B cell (primary cell): ENCODE measurements around the gene STX1B. TPM values are rescaled to one million over a fixed set of nuclear protein-coding genes. Genes with fewer than 3 reads are reported as not detected.

Experiments used
- ATAC-seq: fragments of 200-7000 bp; cut with Tn5 transposase; one replicate; pipeline ENCODE4 v1.10.0; 2021; ENCODE audit warnings: low read depth, mild to moderate bottlenecking, moderate number of reproducible peaks, moderate library complexity
- CTCF ChIA-PET: fragments of 350-600 bp; sonication (Branson Sonifier 250); formaldehyde crosslinking; loops from one replicate; lab custom pipeline; 2021; ENCODE audit warnings: antibody characterized with exemption, inconsistent platforms; lab: Charles Lee
- POLR2A ChIA-PET: fragments of 350-600 bp; sonication (Branson Sonifier 250); formaldehyde crosslinking; loops from one replicate; lab custom pipeline; 2021; ENCODE audit warnings: antibody characterized with exemption; lab: Charles Lee
- DNase-seq: peaks from one replicate; pipeline ENCODE4 v3.0.0; 2013
- H2AFZ ChIP-seq: 2 replicates; pipeline ENCODE4 v1.6.1; 2012; ENCODE audit warnings: mild to moderate bottlenecking, low read depth, low read length; ENCODE audit not compliant: insufficient read depth, poor library complexity, severe bottlenecking
- H3K27ac ChIP-seq, 2 donors: 1 replicate in 1 of 2; 2 replicates in 1 of 2; pipeline ENCODE4 v1.5.1; 2012 to 2013; ENCODE audit warnings: low read length in 2 of 2, mild to moderate bottlenecking in 2 of 2, moderate library complexity in 1 of 2
- H3K27me3 ChIP-seq, 4 experiments: fragments of 200-600 bp in 1 of 4; sonication (generic) in 1 of 4; replicated peaks in 1 of 4; 1 replicate in 2 of 4; 2 replicates in 2 of 4; pipeline versions ENCODE4 v1.6.1 to v1.7.0; 2013 to 2016; ENCODE audit warnings: low read length in 3 of 4, mild to moderate bottlenecking in 2 of 4, mixed read lengths in 1 of 4, moderate library complexity in 1 of 4; ENCODE audit not compliant: insufficient read depth in 4 of 4, control insufficient read depth in 3 of 4; ENCODE audit errors: control extremely low read depth in 1 of 4
- H3K36me3 ChIP-seq, 2 experiments: replicated peaks in 1 of 2; 1 replicate in 1 of 2; 2 replicates in 1 of 2; pipeline versions ENCODE4 v1.6.1 to v1.7.1; 2013; ENCODE audit warnings: low read length in 1 of 2; ENCODE audit not compliant: insufficient read depth in 2 of 2, control insufficient read depth in 1 of 2; ENCODE audit errors: control extremely low read depth in 1 of 2, extremely low read depth in 1 of 2
- H3K4me1 ChIP-seq, 2 donors: fragments of 200-600 bp in 1 of 2; sonication (generic) in 1 of 2; 1 replicate in 1 of 2; 2 replicates in 1 of 2; pipeline versions ENCODE4 v1.5.1 to v1.6.1; 2013 to 2017; ENCODE audit warnings: low read length in 2 of 2; ENCODE audit not compliant: control insufficient read depth in 2 of 2, insufficient read depth in 2 of 2
- H3K4me2 ChIP-seq: replicated peaks from 2 replicates; pipeline ENCODE3; 2012; ENCODE audit warnings: mild to moderate bottlenecking, low read depth, low read length; ENCODE audit not compliant: poor library complexity, severe bottlenecking
- H3K4me3 ChIP-seq, 5 experiments: fragments of 200-600 bp in 1 of 5; sonication (generic) in 1 of 5; 1 replicate in 3 of 5; 2 replicates in 2 of 5; pipeline versions ENCODE4 v1.5.1 to v1.7.0; 2011 to 2016; ENCODE audit warnings: low read length in 4 of 5, mild to moderate bottlenecking in 4 of 5, low read depth in 2 of 5, control low read depth in 1 of 5, moderate library complexity in 1 of 5; ENCODE audit not compliant: insufficient read depth in 1 of 5; ENCODE audit errors: control extremely low read depth in 1 of 5, extremely low read depth in 1 of 5
- H3K79me2 ChIP-seq: fragments of 200-600 bp; sonication (generic); one replicate; pipeline ENCODE4 v1.6.0; 2016; ENCODE audit warnings: low read length; ENCODE audit not compliant: control insufficient read depth, insufficient read depth
- H3K9ac ChIP-seq: fragments of 200-600 bp; sonication (generic); 2 replicates; pipeline ENCODE4 v1.6.1; 2017; ENCODE audit warnings: mild to moderate bottlenecking, low read length, moderate library complexity
- H3K9me3 ChIP-seq, 3 donors: one replicate each; pipeline versions ENCODE4 v1.6.1 to v1.7.1; 2013; ENCODE audit warnings: low read length in 2 of 3; ENCODE audit not compliant: control insufficient read depth in 2 of 3, insufficient read depth in 1 of 3; ENCODE audit errors: control extremely low read depth in 1 of 3
- H4K20me1 ChIP-seq: 2 replicates; pipeline ENCODE4 v1.6.0; 2012; ENCODE audit warnings: mild to moderate bottlenecking, low read length; ENCODE audit not compliant: insufficient read depth, control insufficient read depth, poor library complexity, severe bottlenecking
- H3K27ac Mint-ChIP-seq: one replicate; pipeline ENCODE4 v1.8.0; 2021; ENCODE audit warnings: mixed read lengths
- H3K27me3 Mint-ChIP-seq: one replicate; pipeline ENCODE4 v1.8.0; 2021; ENCODE audit warnings: mixed read lengths
- H3K4me1 Mint-ChIP-seq: one replicate; pipeline ENCODE4 v1.8.0; 2021; ENCODE audit warnings: mixed read lengths
- H3K4me3 Mint-ChIP-seq: one replicate; pipeline ENCODE4 v1.8.0; 2021; ENCODE audit warnings: mixed read lengths
- H3K9me3 Mint-ChIP-seq: one replicate; pipeline ENCODE4 v1.8.0; 2022; ENCODE audit warnings: mixed read lengths; ENCODE audit not compliant: insufficient read depth
- EZH2 ChIP-seq: IDR thresholded peaks from 2 replicates; pipeline ENCODE4 v1.6.1; 2012; ENCODE audit warnings: borderline replicate concordance, low read depth, mild to moderate bottlenecking, moderate library complexity, low read length; ENCODE audit not compliant: insufficient read depth, poor library complexity, severe bottlenecking
- WGBS: methylation state at CpG from one replicate; pipeline ENCODE4 v1.1.5; 2013; ENCODE audit warnings: missing lambda C conversion rate; ENCODE audit not compliant: insufficient coverage; 5-methylcytosine and 5-hydroxymethylcytosine counted together
- intact Hi-C: fragments of 100-400 bp; cut with micrococcal nuclease; formaldehyde crosslinking; loops from one replicate; pipeline ENCODE4 v1.10.0; 2022
- polyA plus RNA-seq: library from polyadenylated mRNA; depleted of rRNA; stranded (reverse); fragments of >200 nt; gene quantifications from 2 replicates; pipeline ENCODE4 v1.2.3, GENCODE V29; 2012
- total RNA-seq, 2 donors: library from RNA; stranded (reverse); fragments of 120-200 nt in 1 of 2; gene quantifications; 1 replicate in 1 of 2; 2 replicates in 1 of 2; pipeline versions ENCODE4 v1.2.3 to v1.2.4, GENCODE V29; 2013 to 2022
- TF ChIP-seq, protein P1 (sequence below): fragments of 200-600 bp; IDR thresholded peaks from one replicate; pipeline ENCODE4 v1.8.0; 2022; ENCODE audit warnings: antibody characterized with exemption, mild to moderate bottlenecking

STX1B gene
- total and polyA plus RNA-seq, 2 donors (not counting 1 experiment from before 2014, with no cell fraction given), result 2.1 to 2.2 TPM

DNA sequence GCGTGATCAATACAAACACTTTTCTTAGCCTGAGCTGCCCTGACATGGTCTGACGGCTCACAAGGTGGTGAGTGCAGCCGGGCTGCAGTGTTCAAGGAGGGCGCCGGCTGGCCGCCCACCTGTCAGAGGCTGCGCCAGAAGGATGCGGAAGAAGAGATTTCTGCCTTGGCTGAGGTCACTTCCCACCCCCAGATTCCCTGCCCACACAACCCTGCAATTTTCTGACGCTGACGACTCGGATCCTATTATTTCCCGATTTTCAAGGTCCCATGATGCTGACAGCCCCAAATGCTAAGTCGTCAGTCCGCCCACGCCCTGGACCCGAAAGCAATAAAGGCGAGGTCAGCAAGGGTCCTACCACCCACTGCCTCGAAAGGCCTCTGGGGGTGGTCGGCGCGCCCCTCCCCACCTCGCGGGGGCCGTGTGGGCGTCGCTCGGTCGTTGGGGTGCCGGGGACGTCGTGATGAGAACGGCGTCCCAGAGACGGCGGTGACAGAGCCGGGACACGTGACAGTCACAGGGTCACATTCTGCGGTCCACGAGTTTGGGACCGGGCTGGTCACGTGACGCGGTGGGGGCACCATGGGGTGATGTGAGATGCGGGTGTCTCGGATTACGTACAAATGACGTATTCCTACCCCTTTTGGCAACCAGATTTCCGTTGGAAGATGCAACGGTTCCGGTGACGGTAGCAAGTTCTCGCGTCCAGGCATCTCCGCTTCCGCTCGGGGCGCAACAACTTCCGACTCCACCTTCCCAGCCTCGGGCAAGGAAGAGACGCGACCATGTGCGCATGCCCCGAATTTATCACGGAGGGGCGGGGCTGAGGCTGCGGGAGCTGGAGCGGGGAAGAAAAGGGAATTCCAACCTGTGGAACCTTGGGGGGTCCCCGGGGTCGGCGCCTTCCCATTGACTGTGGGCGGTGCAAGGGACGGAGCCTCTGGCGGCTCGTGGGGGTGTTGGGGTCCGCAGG is 22.6 kb upstream of the STX1B start, which contains the start of gene STX4:
STX4 (plus strand) TSS at position 823 of the 973 bp plus-strand sequence. CDS start 248 bp downstream, outside the sequence.
- peak within 1 kb of the TSS; percentile 85 for H2AFZ ChIP-seq
- peaks cover 0 to 6% (median 0%) of the 10 kb centered on the region in 3 donors for H3K9me3 ChIP-seq
- TF ChIP-seq EZH2, result no peak
- TF ChIP-seq, protein P1, sequence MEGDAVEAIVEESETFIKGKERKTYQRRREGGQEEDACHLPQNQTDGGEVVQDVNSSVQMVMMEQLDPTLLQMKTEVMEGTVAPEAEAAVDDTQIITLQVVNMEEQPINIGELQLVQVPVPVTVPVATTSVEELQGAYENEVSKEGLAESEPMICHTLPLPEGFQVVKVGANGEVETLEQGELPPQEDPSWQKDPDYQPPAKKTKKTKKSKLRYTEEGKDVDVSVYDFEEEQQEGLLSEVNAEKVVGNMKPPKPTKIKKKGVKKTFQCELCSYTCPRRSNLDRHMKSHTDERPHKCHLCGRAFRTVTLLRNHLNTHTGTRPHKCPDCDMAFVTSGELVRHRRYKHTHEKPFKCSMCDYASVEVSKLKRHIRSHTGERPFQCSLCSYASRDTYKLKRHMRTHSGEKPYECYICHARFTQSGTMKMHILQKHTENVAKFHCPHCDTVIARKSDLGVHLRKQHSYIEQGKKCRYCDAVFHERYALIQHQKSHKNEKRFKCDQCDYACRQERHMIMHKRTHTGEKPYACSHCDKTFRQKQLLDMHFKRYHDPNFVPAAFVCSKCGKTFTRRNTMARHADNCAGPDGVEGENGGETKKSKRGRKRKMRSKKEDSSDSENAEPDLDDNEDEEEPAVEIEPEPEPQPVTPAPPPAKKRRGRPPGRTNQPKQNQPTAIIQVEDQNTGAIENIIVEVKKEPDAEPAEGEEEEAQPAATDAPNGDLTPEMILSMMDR, result no peak
- peak within 1 kb of the TSS; percentile 76 to 99 (median 90) for H3K4me3 ChIP-seq
- peaks cover 26% of the 10 kb centered on the region for H4K20me1 ChIP-seq
- ChIA-PET CTCF (interaction anchor here (1.6 kb wide), 1 partner anchor 41 kb away, joined by 5 read pairs; the partner anchor contains the start of genes ZNF646 and ZNF668), POLR2A (interaction anchor here (0.7 to 2.3 kb wide), 5 partner anchors 41 to 839 kb away, joined by 3 to 14 read pairs (median 5); partner anchors contain the start of genes BCKDK, KAT8, ZNF646 and ZNF668)
- intact Hi-C loops, result loop anchor here (1.0 to 5.0 kb wide), 9 partner anchors 41 to 426 kb away; partner anchors contain the start of genes ARMC5, BCKDK, CFAP119 and FBRS
- Mint-ChIP-seq H3K27me3 (no peaks in the 10 kb centered on the region), H3K9me3 (no peaks in the 10 kb centered on the region), H3K27ac (peak within 1 kb of the TSS; percentile 99), H3K4me1 (peaks cover 21% of the 10 kb centered on the region), H3K4me3 (peak within 1 kb of the TSS; percentile 95)
- under 1% methylated on average over 67 of the region's 75 CpGs for WGBS
- peak within 1 kb of the TSS; percentile 95 for H3K9ac ChIP-seq
- H3K4me2 ChIP-seq, result peak within 1 kb of the TSS; percentile 94
- H3K36me3 ChIP-seq, result peaks cover 0 to 12% of the 10 kb centered on the region in 2 experiments
- peaks cover 26% of the 10 kb centered on the region for H3K79me2 ChIP-seq
- ATAC-seq (peak; percentile 76), DNase-seq (peak; percentile 100)
- peak within 1 kb of the TSS; percentile 99 to 100 for H3K27ac ChIP-seq
- H3K27me3 ChIP-seq, result no peaks in the 10 kb centered on the region
- H3K4me1 ChIP-seq, result peaks cover 8 to 16% of the 10 kb centered on the region in 2 donors
